Activated T-cell treated with anti-CD3 and anti-CD28 coated beads for 24 hours (primary cell): ENCODE results near the gene DENND1A.
"Not testable (repeated sequence)": the region's sequence is repeated elsewhere in the genome, so short reads cannot be mapped to it uniquely, and the experiment has no call there.

ENCODE experiments used
- DNase-seq: peaks from one replicate; pipeline ENCODE4 v3.0.0-alpha.2; 2020; ENCODE audit warnings: low read depth

The DENND1A gene

GRCh38 chr9:123948286-123948685 lies 18.4 kb upstream of the DENND1A start:
- DNase-seq, result no peak

GRCh38 chr9:123947326-123947725 lies 17.4 kb upstream of the DENND1A start:
- no peak for DNase-seq

GRCh38 chr9:123946101-123946821 lies 16.3 kb upstream of the DENND1A start:
- DNase-seq, result no peak

GRCh38 chr9:123945532-123945931 lies 15.6 kb upstream of the DENND1A start:
- DNase-seq, result no peak

GRCh38 chr9:123944464-123944863 lies 14.5 kb upstream of the DENND1A start:
- DNase-seq, result not testable (repeated sequence)

GRCh38 chr9:123943671-123944070 lies 13.7 kb upstream of the DENND1A start:
- no peak for DNase-seq

- no peak for DNase-seq
Measured at GRCh38 chr9:123942542-123942941, 12.6 kb upstream of the DENND1A start.

GRCh38 chr9:123941524-123942070 lies 11.7 kb upstream of the DENND1A start:
- no peak for DNase-seq

- DNase-seq, result no peak
Measured at GRCh38 chr9:123940721-123941523, 11.0 kb upstream of the DENND1A start.

- no peak for DNase-seq
Measured at GRCh38 chr9:123938401-123938800, 8.5 kb upstream of the DENND1A start.

GRCh38 chr9:123936575-123936974 lies 6.6 kb upstream of the DENND1A start:
- not testable (repeated sequence) for DNase-seq

- DNase-seq, result no peak
Measured at GRCh38 chr9:123933440-123934212, 3.7 kb upstream of the DENND1A start.

- no peak for DNase-seq
Measured at GRCh38 chr9:123929177-123929869, 603 bp downstream of the DENND1A start.

GRCh38 chr9:123928533-123929176 lies 1.3 kb downstream of the DENND1A start:
- DNase-seq, result no peak

- DNase-seq, result no peak
Measured at GRCh38 chr9:123927625-123928532, 2.0 kb downstream of the DENND1A start.

GRCh38 chr9:123926941-123927340 lies 3.0 kb downstream of the DENND1A start:
- DNase-seq, result no peak

- DNase-seq, result no peak
Measured at GRCh38 chr9:123925819-123926218, 4.1 kb downstream of the DENND1A start.

- no peak for DNase-seq
Measured at GRCh38 chr9:123925161-123925560, 4.8 kb downstream of the DENND1A start.

- no peak for DNase-seq
Measured at GRCh38 chr9:123924727-123925126, 5.2 kb downstream of the DENND1A start.

- DNase-seq, result no peak
Measured at GRCh38 chr9:123923884-123924283, 6.0 kb downstream of the DENND1A start.
